GM21717 (cell line): Measurements from ENCODE around the gene CEACAM6.
"Not testable (repeated sequence)": the region's sequence is repeated elsewhere in the genome, so short reads cannot be mapped to it uniquely, and the experiment has no call there.

Source experiments
- ATAC-seq: cut with Tn5 transposase; IDR thresholded peaks from one replicate; pipeline ENCODE4 v1.9.1; 2021; ENCODE audit warnings: mild to moderate bottlenecking, moderate library complexity; ENCODE audit not compliant: unreplicated experiment

The CEACAM6 gene

GRCh38 chr19:41755328-41755913, at the start of gene CEACAM6:
Gene CEACAM6 (plus strand): TSS chr19:41755530. CDS start chr19:41755639, 109 bp downstream.
- no peak for ATAC-seq

GRCh38 chr19:41706741-41707501, 48.4 kb upstream of the CEACAM6 start:
- no peak for ATAC-seq

- ATAC-seq = no peak
These were observed 47.9 kb upstream of the CEACAM6 start for GRCh38 chr19:41707502-41707812.

GRCh38 chr19:41707871-41708371, 47.4 kb upstream of the CEACAM6 start:
- no peak for ATAC-seq

GRCh38 chr19:41708481-41708880, 46.8 kb upstream of the CEACAM6 start, which contains the start of gene CEACAM5:
Gene CEACAM5 (plus strand): TSS chr19:41708626. CDS start chr19:41708732, 106 bp downstream.
- no peak for ATAC-seq

GRCh38 chr19:41709516-41709915, 45.8 kb upstream of the CEACAM6 start:
- ATAC-seq = not testable (repeated sequence)

- ATAC-seq = no peak
These were observed 45.2 kb upstream of the CEACAM6 start for GRCh38 chr19:41709951-41710645.

- no peak for ATAC-seq
These were observed 43.7 kb upstream of the CEACAM6 start for GRCh38 chr19:41711376-41712261.

GRCh38 chr19:41714598-41714997, 40.7 kb upstream of the CEACAM6 start:
- ATAC-seq = no peak

GRCh38 chr19:41718761-41719160, 36.6 kb upstream of the CEACAM6 start:
- ATAC-seq = no peak

- no peak for ATAC-seq
These were observed 35.2 kb upstream of the CEACAM6 start for GRCh38 chr19:41720103-41720502.

GRCh38 chr19:41726493-41726892, 28.8 kb upstream of the CEACAM6 start:
- ATAC-seq = no peak

GRCh38 chr19:41734156-41734555, 21.2 kb upstream of the CEACAM6 start:
- ATAC-seq = no peak

GRCh38 chr19:41734585-41734984, 20.7 kb upstream of the CEACAM6 start:
- no peak for ATAC-seq

- ATAC-seq = no peak
These were observed 20.2 kb upstream of the CEACAM6 start for GRCh38 chr19:41735071-41735600.

- no peak for ATAC-seq
These were observed 16.0 kb upstream of the CEACAM6 start for GRCh38 chr19:41739361-41739760.

- ATAC-seq = no peak
These were observed 14.7 kb upstream of the CEACAM6 start for GRCh38 chr19:41740415-41741243.

- no peak for ATAC-seq
These were observed 14.1 kb upstream of the CEACAM6 start for GRCh38 chr19:41741244-41741554.

- ATAC-seq = no peak
These were observed 10.5 kb upstream of the CEACAM6 start for GRCh38 chr19:41744850-41745249.

- ATAC-seq = no peak
These were observed 9.6 kb upstream of the CEACAM6 start for GRCh38 chr19:41745756-41746155.
